Natural killer cell (primary cell): ENCODE data around the gene NXNL2. TPM values are rescaled to one million over a fixed set of nuclear protein-coding genes. Genes with fewer than 3 reads are reported as not detected.
A peak's percentile ranks its signal among the peaks of the same experiment; 100 is the strongest.

Experiments
- ATAC-seq, 3 donors: fragments of 150-1000 bp in 2 of 3; fragments of 200-7000 bp in 1 of 3; cut with Tn5 transposase; 1 replicate in 1 of 3; 2 replicates in 2 of 3; pipeline ENCODE4 v1.10.0; 2021; ENCODE audit warnings: mild to moderate bottlenecking in 2 of 3, moderate library complexity in 2 of 3
- DNase-seq, 2 donors: peaks; one replicate each; pipeline versions ENCODE4 v3.0.0 to v3.0.0-alpha.2; 2013 to 2021; ENCODE audit warnings: mixed read lengths in 1 of 2
- H3K27ac ChIP-seq: one replicate; pipeline ENCODE4 v1.5.1; 2013; ENCODE audit warnings: mild to moderate bottlenecking, low read length
- H3K27me3 ChIP-seq: one replicate; pipeline ENCODE4 v1.6.1; 2013; ENCODE audit warnings: low read length; ENCODE audit not compliant: control insufficient read depth, insufficient read depth
- H3K36me3 ChIP-seq: one replicate; pipeline ENCODE4 v1.6.1; 2013; ENCODE audit warnings: low read length; ENCODE audit not compliant: control insufficient read depth, insufficient read depth
- H3K4me1 ChIP-seq: one replicate; pipeline ENCODE4 v1.6.1; 2013; ENCODE audit warnings: low read length; ENCODE audit not compliant: control insufficient read depth, insufficient read depth
- H3K4me3 ChIP-seq: one replicate; pipeline ENCODE4 v1.5.1; 2013; ENCODE audit warnings: low read length
- H3K9me3 ChIP-seq: one replicate; pipeline ENCODE4 v1.6.1; 2013; ENCODE audit warnings: low read length; ENCODE audit not compliant: control insufficient read depth, insufficient read depth
- H3K27ac Mint-ChIP-seq, 2 donors: one replicate each; pipeline ENCODE4 v1.8.0; 2022; ENCODE audit warnings: mild to moderate bottlenecking in 2 of 2, mixed read lengths in 2 of 2, moderate library complexity in 1 of 2
- H3K27me3 Mint-ChIP-seq, 2 donors: one replicate each; pipeline ENCODE4 v1.8.0; 2022; ENCODE audit warnings: low read depth in 2 of 2, mixed read lengths in 2 of 2
- H3K36me3 Mint-ChIP-seq: one replicate; pipeline ENCODE4 v1.8.0; 2022; ENCODE audit warnings: mixed read lengths
- H3K4me1 Mint-ChIP-seq, 2 donors: one replicate each; pipeline ENCODE4 v1.8.0; 2022; ENCODE audit warnings: mixed read lengths in 2 of 2
- H3K4me3 Mint-ChIP-seq: one replicate; pipeline ENCODE4 v1.8.0; 2022; ENCODE audit warnings: mild to moderate bottlenecking, moderate library complexity, mixed read lengths
- H3K9me3 Mint-ChIP-seq, 2 donors: one replicate each; pipeline ENCODE4 v1.8.0; 2022; ENCODE audit warnings: mixed read lengths in 2 of 2
- CTCF ChIP-seq: fragments of 200-600 bp; IDR thresholded peaks from one replicate; pipeline ENCODE4 v1.8.0; 2022; ENCODE audit warnings: antibody characterized with exemption
- WGBS: methylation state at CpG from one replicate; pipeline ENCODE4 v1.1.7; 2013; ENCODE audit warnings: missing lambda C conversion rate; ENCODE audit not compliant: insufficient coverage; 5-methylcytosine and 5-hydroxymethylcytosine counted together
- intact Hi-C: fragments of 100-400 bp; cut with micrococcal nuclease; formaldehyde crosslinking; loops from one replicate; pipeline ENCODE4 v1.14.2; 2022
- total RNA-seq, 4 donors: library from RNA; stranded (reverse); fragments of 120-200 nt in 1 of 4; gene quantifications; one replicate each; pipeline versions ENCODE4 v1.2.3 to v1.2.4, GENCODE V29; 2013 to 2022

Gene NXNL2
- total RNA-seq, 3 donors from 2014 or later (not counting 1 experiment from before 2014, with no cell fraction given): not detected

GRCh38 chr9:88529496-88529895 lies 5.5 kb upstream of the NXNL2 start:
- Histone ChIP-seq H3K9me3 (no peaks in the 10 kb centered on the region), H3K27me3 (peaks cover 4% of the 10 kb centered on the region), H3K36me3 (no peaks in the 10 kb centered on the region), H3K27ac (no peak overlapping the region), H3K4me3 (no peak overlapping the region), H3K4me1 (no peaks in the 10 kb centered on the region)
- H3K4me3 Mint-ChIP-seq: no peak overlapping the region
- H3K36me3 Mint-ChIP-seq: no peaks in the 10 kb centered on the region
- DNase-seq (no peak), ATAC-seq (no peak)
- intact Hi-C loops: no loop called here
- no peak overlapping the region for H3K27ac Mint-ChIP-seq
- H3K27me3 Mint-ChIP-seq: peaks cover 7 to 18% of the 10 kb centered on the region in 2 donors
- H3K9me3 Mint-ChIP-seq: no peaks in the 10 kb centered on the region
- H3K4me1 Mint-ChIP-seq: peaks cover 6 to 18% of the 10 kb centered on the region in 2 donors
- no peak for TF ChIP-seq CTCF
- WGBS: 91% methylated on average over 5 of the region's 6 CpGs

GRCh38 chr9:88530051-88530450 lies 4.9 kb upstream of the NXNL2 start:
- H3K4me3 Mint-ChIP-seq: no peak overlapping the region
- TF ChIP-seq CTCF: no peak
- H3K36me3 ChIP-seq: no peaks in the 10 kb centered on the region
- H3K27ac ChIP-seq: no peak overlapping the region
- intact Hi-C loops: loop anchor here (10.0 kb wide), 1 partner anchor 215 kb away; no protein-coding TSS in a partner anchor
- 52% methylated on average over 1 of the region's 1 CpG for WGBS
- H3K27ac Mint-ChIP-seq: no peak overlapping the region
- no peak overlapping the region for H3K4me3 ChIP-seq
- peaks cover 6 to 21% of the 10 kb centered on the region in 2 donors for H3K4me1 Mint-ChIP-seq
- H3K27me3 ChIP-seq: peaks cover 5% of the 10 kb centered on the region
- H3K27me3 Mint-ChIP-seq: peaks cover 7 to 18% of the 10 kb centered on the region in 2 donors
- peaks cover 2% of the 10 kb centered on the region for H3K4me1 ChIP-seq
- ATAC-seq (no peak), DNase-seq (no peak)
- H3K9me3 ChIP-seq: no peaks in the 10 kb centered on the region
- no peaks in the 10 kb centered on the region for H3K36me3 Mint-ChIP-seq
- no peaks in the 10 kb centered on the region for H3K9me3 Mint-ChIP-seq

GRCh38 chr9:88531920-88532698 lies 2.9 kb upstream of the NXNL2 start:
- H3K4me3 ChIP-seq: no peak overlapping the region
- H3K36me3 Mint-ChIP-seq: no peaks in the 10 kb centered on the region
- peaks cover 6 to 29% of the 10 kb centered on the region in 2 donors for H3K4me1 Mint-ChIP-seq
- intact Hi-C loops: loop anchor here (10.0 kb wide), 1 partner anchor 217 kb away; no protein-coding TSS in a partner anchor
- peaks cover 15% of the 10 kb centered on the region for H3K4me1 ChIP-seq
- no peak overlapping the region for H3K4me3 Mint-ChIP-seq
- no peak for TF ChIP-seq CTCF
- peaks cover 25% of the 10 kb centered on the region for H3K27me3 ChIP-seq
- H3K9me3 Mint-ChIP-seq: no peaks in the 10 kb centered on the region
- DNase-seq (peak in 1 of 2 donors; percentile 18), ATAC-seq (no peak)
- H3K9me3 ChIP-seq: no peaks in the 10 kb centered on the region
- WGBS: 28% methylated on average over 31 of the region's 31 CpGs
- H3K27ac ChIP-seq: no peak overlapping the region
- H3K36me3 ChIP-seq: no peaks in the 10 kb centered on the region
- no peak overlapping the region for H3K27ac Mint-ChIP-seq
- H3K27me3 Mint-ChIP-seq: peaks cover 13 to 18% of the 10 kb centered on the region in 2 donors
